HG02759 (cell line): Measurements from ENCODE around the gene SORBS2.

Experiments
- ATAC-seq: cut with Tn5 transposase; IDR thresholded peaks from one replicate; pipeline ENCODE4 v1.9.1; 2021; ENCODE audit warnings: mild to moderate bottlenecking, moderate library complexity; ENCODE audit not compliant: unreplicated experiment

Gene SORBS2

GRCh38 chr4:185536411-185536709 is 275.6 kb downstream of the SORBS2 start:
- ATAC-seq: no peak

GRCh38 chr4:185535612-185536410 is 276.2 kb downstream of the SORBS2 start:
- no peak for ATAC-seq
